GM18505 (cell line): ENCODE measurements around the gene FGD1.

ENCODE experiments used
- ATAC-seq: cut with Tn5 transposase; IDR thresholded peaks from one replicate; pipeline ENCODE4 v1.9.1; 2021; ENCODE audit not compliant: unreplicated experiment
- POLR2A ChIP-seq: IDR thresholded peaks from 4 replicates; pipeline ENCODE4 v1.6.1; 2011; ENCODE audit warnings: borderline replicate concordance; ENCODE audit not compliant: insufficient read depth, insufficient read length; ENCODE audit errors: extremely low read depth

The FGD1 gene

GRCh38 chrX:54411732-54412131 lies 84.3 kb downstream of the FGD1 start:
- TF ChIP-seq POLR2A: no peak
- no peak for ATAC-seq

GRCh38 chrX:54407266-54407665 lies 88.8 kb downstream of the FGD1 start:
- no peak for ATAC-seq
- no peak for TF ChIP-seq POLR2A

DNA sequence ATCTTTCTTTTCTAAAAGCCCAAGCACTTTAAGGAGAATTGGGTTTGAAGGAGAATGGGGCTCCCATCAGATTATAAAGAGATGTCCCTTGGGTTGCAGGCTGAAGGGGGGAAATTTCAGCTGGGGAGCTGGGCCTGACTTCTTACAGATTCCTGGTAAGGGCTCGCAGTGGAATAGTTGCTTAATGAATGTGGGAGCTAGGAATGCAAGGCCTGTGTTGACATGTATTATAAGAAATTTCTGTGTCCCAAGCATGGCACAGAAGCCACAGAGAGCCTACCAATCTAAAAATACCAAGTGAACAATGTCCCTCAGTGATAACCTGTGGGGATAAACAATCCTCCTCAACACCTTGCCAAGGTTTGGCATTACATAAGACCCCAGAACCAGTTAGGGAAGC lies 98.9 kb downstream of the FGD1 start:
- no peak for ATAC-seq
- TF ChIP-seq POLR2A: no peak
